Measurements from ENCODE around the gene ERC2. TPM values are rescaled to one million over a fixed set of nuclear protein-coding genes. Genes with fewer than 3 reads are reported as not detected.

ERC2 gene
- total and polyA plus RNA-seq, 2 donors (not counting 3 experiments of a cell fraction or from before 2014, with no cell fraction given): 5.6 to 15.5 TPM

DNA sequence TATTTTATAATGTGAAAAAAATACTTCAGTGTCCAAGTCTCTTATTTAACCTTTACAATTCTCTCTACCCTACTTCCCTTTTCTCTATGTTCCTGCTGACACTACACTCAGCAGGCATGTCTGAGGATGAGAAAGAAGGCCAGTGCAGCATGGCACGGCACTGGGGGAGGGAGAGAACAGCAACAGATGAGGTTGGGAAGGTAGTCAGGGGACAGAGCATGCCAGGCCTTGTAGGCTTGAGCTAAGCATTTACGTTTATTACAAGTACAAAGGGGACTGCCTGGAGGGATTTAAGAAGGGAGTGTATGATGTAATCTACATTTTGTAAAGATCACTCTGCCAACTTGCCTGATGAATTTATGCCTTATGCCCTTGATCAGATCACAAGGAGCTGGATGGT is 863.9 kb downstream of the ERC2 start:
- Histone ChIP-seq H3K27ac (ENCODE audit: insufficient read depth, low read depth, low read length) (no peak overlapping the region), H3K36me3 (ENCODE audit: control insufficient read depth in 2 of 2, extremely low read depth in 1 of 2, insufficient read depth in 2 of 2, low read length in 2 of 2) (no peaks in the 10 kb centered on the region), H3K9me3 (replicated peaks; ENCODE audit: control insufficient read depth, insufficient read depth, low read length) (no peaks in the 10 kb centered on the region), H3K4me1 (ENCODE audit: control insufficient read depth, extremely low read depth, insufficient read depth, low read length) (peaks cover 12% of the 10 kb centered on the region), H2AFZ (ENCODE audit: low read depth, low read length) (no peak overlapping the region), H4K20me1 (replicated peaks; ENCODE audit: control insufficient read depth, extremely low read depth, insufficient read depth, low read length) (no peaks in the 10 kb centered on the region), H3K79me2 (ENCODE audit: control insufficient read depth, insufficient read depth, low read length) (no peaks in the 10 kb centered on the region), H3K9ac (replicated peaks; ENCODE audit: extremely low read depth, insufficient read depth, low read length) (no peak overlapping the region), H3K4me3 (replicated peaks in 1 of 3; ENCODE audit: insufficient read depth in 1 of 3, low read depth in 1 of 3, low read length in 3 of 3) (no peak overlapping the region), H3K4me2 (ENCODE audit: insufficient read depth, low read length) (no peak overlapping the region), H3K27me3 (ENCODE audit: control insufficient read depth in 2 of 2, insufficient read depth in 2 of 2, low read length in 2 of 2) (no peaks in the 10 kb centered on the region), H3K9me1 (replicated peaks; ENCODE audit: control insufficient read depth, extremely low read depth, insufficient read depth, low read length) (no peaks in the 10 kb centered on the region)
- CTCF ChIA-PET: no interaction called here
- POLR2A ChIA-PET: no interaction called here
- intact Hi-C loops (cut with micrococcal nuclease) (loop anchor here (5.0 kb wide), 1 partner anchor 117 kb away; the partner anchor contains the start of gene WNT5A), dilution Hi-C loops (cut with MboI; ENCODE audit: extremely low pct_ligation_motif_present, low sequenced_read_pairs) (no loop called here)
- BruUV-seq (replicated peaks): no TSS peak
- no peak for DNase-seq (ENCODE audit: low read depth, low spot score)
- FAIRE-seq: no peak
- TF ChIP-seq MYC (IDR thresholded peaks at IDR 0.05; ENCODE audit: low read depth, low read length) (no peak), GATA2 (IDR thresholded peaks at IDR 0.05; ENCODE audit: insufficient read depth, insufficient read length, low read depth, low read length) (no peak), POLR2A (IDR thresholded peaks at IDR 0.05; ENCODE audit: low read depth, low read length) (no peak), EZH2 (IDR thresholded peaks at IDR 0.05; ENCODE audit: borderline replicate concordance, low read depth, low read length, severe bottlenecking) (no peak), FOS (IDR thresholded peaks at IDR 0.05; ENCODE audit: borderline replicate concordance, insufficient read depth, low read length) (no peak), JUN (IDR thresholded peaks at IDR 0.05; ENCODE audit: borderline replicate concordance, insufficient read depth, insufficient read length, low read depth) (no peak), POLR2AphosphoS5 (IDR thresholded peaks at IDR 0.05; ENCODE audit: insufficient read depth, low read depth, low read length) (no peak)

- no TSS peak for BruUV-seq (replicated peaks)
- Histone ChIP-seq H3K9me3 (replicated peaks; ENCODE audit: control insufficient read depth, insufficient read depth, low read length) (no peaks in the 10 kb centered on the region), H3K79me2 (ENCODE audit: control insufficient read depth, insufficient read depth, low read length) (no peaks in the 10 kb centered on the region), H2AFZ (ENCODE audit: low read depth, low read length) (peak overlapping the region; percentile 19), H3K36me3 (ENCODE audit: control insufficient read depth in 2 of 2, extremely low read depth in 1 of 2, insufficient read depth in 2 of 2, low read length in 2 of 2) (no peaks in the 10 kb centered on the region), H3K27ac (ENCODE audit: insufficient read depth, low read depth, low read length) (peak overlapping the region; percentile 38), H3K4me1 (ENCODE audit: control insufficient read depth, extremely low read depth, insufficient read depth, low read length) (peaks cover 12% of the 10 kb centered on the region), H3K9ac (replicated peaks; ENCODE audit: extremely low read depth, insufficient read depth, low read length) (peak overlapping the region; percentile 14), H3K4me2 (ENCODE audit: insufficient read depth, low read length) (peak overlapping the region; percentile 57), H3K4me3 (replicated peaks in 1 of 3; ENCODE audit: insufficient read depth in 1 of 3, low read depth in 1 of 3, low read length in 3 of 3) (no peak overlapping the region), H3K27me3 (ENCODE audit: control insufficient read depth in 2 of 2, insufficient read depth in 2 of 2, low read length in 2 of 2) (no peaks in the 10 kb centered on the region), H4K20me1 (replicated peaks; ENCODE audit: control insufficient read depth, extremely low read depth, insufficient read depth, low read length) (no peaks in the 10 kb centered on the region), H3K9me1 (replicated peaks; ENCODE audit: control insufficient read depth, extremely low read depth, insufficient read depth, low read length) (no peaks in the 10 kb centered on the region)
- dilution Hi-C loops (cut with MboI; ENCODE audit: extremely low pct_ligation_motif_present, low sequenced_read_pairs): no loop called here
- TF ChIP-seq GATA2 (IDR thresholded peaks at IDR 0.05; ENCODE audit: insufficient read depth, insufficient read length, low read depth, low read length) (no peak), EZH2 (IDR thresholded peaks at IDR 0.05; ENCODE audit: borderline replicate concordance, low read depth, low read length, severe bottlenecking) (no peak), MAX (IDR thresholded peaks at IDR 0.05; ENCODE audit: insufficient read depth, insufficient read length) (no peak), CTCF (IDR thresholded peaks at IDR 0.05; ENCODE audit: extremely low read depth in 1 of 2, insufficient read depth in 1 of 2, low read depth in 1 of 2, low read length in 2 of 2) (no peak), POLR2AphosphoS5 (IDR thresholded peaks at IDR 0.05; ENCODE audit: insufficient read depth, low read depth, low read length) (no peak), POLR2A (IDR thresholded peaks at IDR 0.05; ENCODE audit: low read depth, low read length) (no peak), MYC (IDR thresholded peaks at IDR 0.05; ENCODE audit: low read depth, low read length) (no peak), JUN (IDR thresholded peaks at IDR 0.05; ENCODE audit: borderline replicate concordance, insufficient read depth, insufficient read length, low read depth) (no peak), FOS (IDR thresholded peaks at IDR 0.05; ENCODE audit: borderline replicate concordance, insufficient read depth, low read length) (no peak)
- peak; percentile 62 for DNase-seq (ENCODE audit: low read depth, low spot score)
- peak; percentile 80 for FAIRE-seq
- ChIA-PET POLR2A (no interaction called here), CTCF (interaction anchor here (1.6 kb wide), 1 partner anchor 9 kb away, joined by 5 read pairs; no protein-coding TSS in a partner anchor)
- intact Hi-C loops (cut with micrococcal nuclease): loop anchor here (2.0 to 5.0 kb wide), 2 partner anchors 19 to 114 kb away; partner anchors contain the start of gene WNT5A
Observed at GRCh38 chr3:55601366-55602080, 866.7 kb downstream of the ERC2 start.
